HEK293 (cell line): Measurements from ENCODE around the gene DIP2C.

ENCODE experiments used
- CTCF ChIA-PET: fragments of 350-600 bp; formaldehyde crosslinking; extraction: SDS; loops from one replicate; lab custom pipeline; 2021; ENCODE audit warnings: antibody characterized with exemption; lab: Yijun Ruan, JAX
- POLR2A ChIA-PET: fragments of 300-600 bp; formaldehyde crosslinking; extraction: SDS; loops from one replicate; lab custom pipeline; 2020; ENCODE audit warnings: antibody characterized with exemption, inconsistent platforms; lab: Yijun Ruan, JAX
- H3K27ac ChIP-seq: fragments of 200-500 bp; sonication (Bioruptor generic); 2 replicates; pipeline ENCODE4 v1.5.1; 2014; ENCODE audit warnings: low read depth, low read length, control low read depth, inconsistent platforms; ENCODE audit errors: extremely low read depth
- H3K36me3 ChIP-seq, 2 experiments: fragments of 200-500 bp in 1 of 2; sonication (Bioruptor generic) in 1 of 2; 1 replicate in 1 of 2; 2 replicates in 1 of 2; pipeline ENCODE4 v1.5.1; 2014 to 2017; ENCODE audit warnings: inconsistent platforms in 2 of 2, low read length in 2 of 2; ENCODE audit not compliant: control insufficient read depth in 2 of 2, insufficient read depth in 1 of 2
- H3K4me1 ChIP-seq: fragments of 200-500 bp; sonication (Bioruptor generic); 2 replicates; pipeline ENCODE4 v1.5.1; 2014; ENCODE audit warnings: mild to moderate bottlenecking, low read length, inconsistent platforms; ENCODE audit not compliant: control insufficient read depth, insufficient read depth
- H3K4me3 ChIP-seq: 2 replicates; pipeline ENCODE4 v1.5.1; 2011; ENCODE audit warnings: low read depth, mild to moderate bottlenecking, control low read depth, low read length, moderate library complexity
- H3K9me3 ChIP-seq: fragments of 200-500 bp; sonication (Bioruptor generic); 2 replicates; pipeline ENCODE4 v1.5.1; 2014; ENCODE audit warnings: low read depth, low read length, inconsistent platforms; ENCODE audit not compliant: control insufficient read depth, insufficient read depth
- MYNN ChIP-seq: fragments of 450-650 bp; formaldehyde crosslinking; IDR thresholded peaks from 2 replicates; pipeline ENCODE4 v1.5.1; 2016; ENCODE audit warnings: missing biosample characterization, missing genetic modification characterization, borderline replicate concordance
- YY1 ChIP-seq: fragments of 450-650 bp; formaldehyde crosslinking; IDR thresholded peaks from 2 replicates; pipeline ENCODE4 v1.5.1; 2018; ENCODE audit warnings: missing biosample characterization, missing genetic modification characterization
- ZBTB7A ChIP-seq: fragments of 450-650 bp; formaldehyde crosslinking; IDR thresholded peaks from 2 replicates; pipeline ENCODE4 v1.5.1; 2016; ENCODE audit warnings: low read depth, missing biosample characterization, missing genetic modification characterization
- ZFHX2 ChIP-seq: fragments of 450-650 bp; formaldehyde crosslinking; conservative IDR thresholded peaks from 2 replicates; pipeline ENCODE4 v1.5.1; 2016; ENCODE audit warnings: missing biosample characterization, missing genetic modification characterization
- ZNF138 ChIP-seq: fragments of 450-650 bp; formaldehyde crosslinking; IDR thresholded peaks from 2 replicates; pipeline ENCODE4 v1.5.1; 2016; ENCODE audit warnings: missing biosample characterization, missing genetic modification characterization, borderline replicate concordance
- ZNF146 ChIP-seq: fragments of 450-650 bp; formaldehyde crosslinking; IDR thresholded peaks from 2 replicates; pipeline ENCODE4 v1.5.1; 2016; ENCODE audit warnings: missing biosample characterization, missing genetic modification characterization
- ZNF157 ChIP-seq: fragments of 450-650 bp; formaldehyde crosslinking; IDR thresholded peaks from 2 replicates; pipeline ENCODE4 v1.5.1; 2016; ENCODE audit warnings: missing biosample characterization, missing genetic modification characterization
- ZNF248 ChIP-seq: fragments of 450-650 bp; formaldehyde crosslinking; IDR thresholded peaks from 2 replicates; pipeline ENCODE4 v1.5.1; 2017; ENCODE audit warnings: missing biosample characterization, missing genetic modification characterization
- ZNF292 ChIP-seq: fragments of 450-650 bp; formaldehyde crosslinking; IDR thresholded peaks from 2 replicates; pipeline ENCODE4 v1.5.1; 2016; ENCODE audit warnings: low read depth, missing biosample characterization, missing genetic modification characterization, borderline replicate concordance
- ZNF311 ChIP-seq: fragments of 450-650 bp; formaldehyde crosslinking; IDR thresholded peaks from 2 replicates; pipeline ENCODE4 v1.5.1; 2017; ENCODE audit warnings: missing biosample characterization, missing genetic modification characterization, borderline replicate concordance
- ZNF426 ChIP-seq: fragments of 450-650 bp; formaldehyde crosslinking; IDR thresholded peaks from 2 replicates; pipeline ENCODE4 v1.5.1; 2017; ENCODE audit warnings: missing biosample characterization, missing genetic modification characterization, mild to moderate bottlenecking, inconsistent platforms, moderate library complexity
- ZNF558 ChIP-seq: fragments of 450-650 bp; formaldehyde crosslinking; IDR thresholded peaks from 2 replicates; pipeline ENCODE4 v1.5.1; 2016; ENCODE audit warnings: missing biosample characterization, missing genetic modification characterization
- ZNF571 ChIP-seq: fragments of 450-650 bp; formaldehyde crosslinking; IDR thresholded peaks from 2 replicates; pipeline ENCODE4 v1.5.0; 2017; ENCODE audit warnings: missing biosample characterization, missing genetic modification characterization
- ZNF585B ChIP-seq: fragments of 450-650 bp; formaldehyde crosslinking; IDR thresholded peaks from 2 replicates; pipeline ENCODE4 v1.5.1; 2016; ENCODE audit warnings: missing biosample characterization, missing genetic modification characterization
- ZNF677 ChIP-seq: fragments of 450-650 bp; IDR thresholded peaks from 2 replicates; pipeline ENCODE4 v1.5.0; 2018; ENCODE audit warnings: missing biosample characterization, mild to moderate bottlenecking, missing genetic modification characterization, moderate library complexity
- ZNF776 ChIP-seq: fragments of 450-650 bp; formaldehyde crosslinking; IDR thresholded peaks from 2 replicates; pipeline ENCODE4 v1.5.0; 2017; ENCODE audit warnings: missing biosample characterization, missing genetic modification characterization, borderline replicate concordance
- ZNF785 ChIP-seq: fragments of 450-650 bp; formaldehyde crosslinking; IDR thresholded peaks from 2 replicates; pipeline ENCODE4 v1.5.1; 2016; ENCODE audit warnings: missing biosample characterization, missing genetic modification characterization
- TF ChIP-seq, protein P1 (sequence below): fragments of 450-650 bp; formaldehyde crosslinking; IDR thresholded peaks from 2 replicates; pipeline ENCODE4 v1.5.1; 2016; ENCODE audit warnings: missing biosample characterization, missing genetic modification characterization, borderline replicate concordance
- TF ChIP-seq, protein P2 (sequence below): fragments of 450-650 bp; formaldehyde crosslinking; IDR thresholded peaks from 2 replicates; pipeline ENCODE4 v1.5.1; 2016; ENCODE audit warnings: missing biosample characterization, missing genetic modification characterization, borderline replicate concordance
- TF ChIP-seq, protein P3 (sequence below): fragments of 450-650 bp; formaldehyde crosslinking; IDR thresholded peaks from 2 replicates; pipeline ENCODE4 v1.5.1; 2016; ENCODE audit warnings: missing biosample characterization, missing genetic modification characterization
- TF ChIP-seq, protein P4 (sequence below): fragments of 450-650 bp; formaldehyde crosslinking; IDR thresholded peaks from 2 replicates; pipeline ENCODE4 v1.5.1; 2016; ENCODE audit warnings: missing biosample characterization, missing genetic modification characterization

Gene DIP2C

GRCh38 chr10:344582-345200, 344.8 kb downstream of the DIP2C start (continued):
- TF ChIP-seq, protein P1, sequence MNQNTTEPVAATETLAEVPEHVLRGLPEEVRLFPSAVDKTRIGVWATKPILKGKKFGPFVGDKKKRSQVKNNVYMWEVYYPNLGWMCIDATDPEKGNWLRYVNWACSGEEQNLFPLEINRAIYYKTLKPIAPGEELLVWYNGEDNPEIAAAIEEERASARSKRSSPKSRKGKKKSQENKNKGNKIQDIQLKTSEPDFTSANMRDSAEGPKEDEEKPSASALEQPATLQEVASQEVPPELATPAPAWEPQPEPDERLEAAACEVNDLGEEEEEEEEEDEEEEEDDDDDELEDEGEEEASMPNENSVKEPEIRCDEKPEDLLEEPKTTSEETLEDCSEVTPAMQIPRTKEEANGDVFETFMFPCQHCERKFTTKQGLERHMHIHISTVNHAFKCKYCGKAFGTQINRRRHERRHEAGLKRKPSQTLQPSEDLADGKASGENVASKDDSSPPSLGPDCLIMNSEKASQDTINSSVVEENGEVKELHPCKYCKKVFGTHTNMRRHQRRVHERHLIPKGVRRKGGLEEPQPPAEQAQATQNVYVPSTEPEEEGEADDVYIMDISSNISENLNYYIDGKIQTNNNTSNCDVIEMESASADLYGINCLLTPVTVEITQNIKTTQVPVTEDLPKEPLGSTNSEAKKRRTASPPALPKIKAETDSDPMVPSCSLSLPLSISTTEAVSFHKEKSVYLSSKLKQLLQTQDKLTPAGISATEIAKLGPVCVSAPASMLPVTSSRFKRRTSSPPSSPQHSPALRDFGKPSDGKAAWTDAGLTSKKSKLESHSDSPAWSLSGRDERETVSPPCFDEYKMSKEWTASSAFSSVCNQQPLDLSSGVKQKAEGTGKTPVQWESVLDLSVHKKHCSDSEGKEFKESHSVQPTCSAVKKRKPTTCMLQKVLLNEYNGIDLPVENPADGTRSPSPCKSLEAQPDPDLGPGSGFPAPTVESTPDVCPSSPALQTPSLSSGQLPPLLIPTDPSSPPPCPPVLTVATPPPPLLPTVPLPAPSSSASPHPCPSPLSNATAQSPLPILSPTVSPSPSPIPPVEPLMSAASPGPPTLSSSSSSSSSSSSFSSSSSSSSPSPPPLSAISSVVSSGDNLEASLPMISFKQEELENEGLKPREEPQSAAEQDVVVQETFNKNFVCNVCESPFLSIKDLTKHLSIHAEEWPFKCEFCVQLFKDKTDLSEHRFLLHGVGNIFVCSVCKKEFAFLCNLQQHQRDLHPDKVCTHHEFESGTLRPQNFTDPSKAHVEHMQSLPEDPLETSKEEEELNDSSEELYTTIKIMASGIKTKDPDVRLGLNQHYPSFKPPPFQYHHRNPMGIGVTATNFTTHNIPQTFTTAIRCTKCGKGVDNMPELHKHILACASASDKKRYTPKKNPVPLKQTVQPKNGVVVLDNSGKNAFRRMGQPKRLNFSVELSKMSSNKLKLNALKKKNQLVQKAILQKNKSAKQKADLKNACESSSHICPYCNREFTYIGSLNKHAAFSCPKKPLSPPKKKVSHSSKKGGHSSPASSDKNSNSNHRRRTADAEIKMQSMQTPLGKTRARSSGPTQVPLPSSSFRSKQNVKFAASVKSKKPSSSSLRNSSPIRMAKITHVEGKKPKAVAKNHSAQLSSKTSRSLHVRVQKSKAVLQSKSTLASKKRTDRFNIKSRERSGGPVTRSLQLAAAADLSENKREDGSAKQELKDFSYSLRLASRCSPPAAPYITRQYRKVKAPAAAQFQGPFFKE, result no peak
- TF ChIP-seq, protein P2, sequence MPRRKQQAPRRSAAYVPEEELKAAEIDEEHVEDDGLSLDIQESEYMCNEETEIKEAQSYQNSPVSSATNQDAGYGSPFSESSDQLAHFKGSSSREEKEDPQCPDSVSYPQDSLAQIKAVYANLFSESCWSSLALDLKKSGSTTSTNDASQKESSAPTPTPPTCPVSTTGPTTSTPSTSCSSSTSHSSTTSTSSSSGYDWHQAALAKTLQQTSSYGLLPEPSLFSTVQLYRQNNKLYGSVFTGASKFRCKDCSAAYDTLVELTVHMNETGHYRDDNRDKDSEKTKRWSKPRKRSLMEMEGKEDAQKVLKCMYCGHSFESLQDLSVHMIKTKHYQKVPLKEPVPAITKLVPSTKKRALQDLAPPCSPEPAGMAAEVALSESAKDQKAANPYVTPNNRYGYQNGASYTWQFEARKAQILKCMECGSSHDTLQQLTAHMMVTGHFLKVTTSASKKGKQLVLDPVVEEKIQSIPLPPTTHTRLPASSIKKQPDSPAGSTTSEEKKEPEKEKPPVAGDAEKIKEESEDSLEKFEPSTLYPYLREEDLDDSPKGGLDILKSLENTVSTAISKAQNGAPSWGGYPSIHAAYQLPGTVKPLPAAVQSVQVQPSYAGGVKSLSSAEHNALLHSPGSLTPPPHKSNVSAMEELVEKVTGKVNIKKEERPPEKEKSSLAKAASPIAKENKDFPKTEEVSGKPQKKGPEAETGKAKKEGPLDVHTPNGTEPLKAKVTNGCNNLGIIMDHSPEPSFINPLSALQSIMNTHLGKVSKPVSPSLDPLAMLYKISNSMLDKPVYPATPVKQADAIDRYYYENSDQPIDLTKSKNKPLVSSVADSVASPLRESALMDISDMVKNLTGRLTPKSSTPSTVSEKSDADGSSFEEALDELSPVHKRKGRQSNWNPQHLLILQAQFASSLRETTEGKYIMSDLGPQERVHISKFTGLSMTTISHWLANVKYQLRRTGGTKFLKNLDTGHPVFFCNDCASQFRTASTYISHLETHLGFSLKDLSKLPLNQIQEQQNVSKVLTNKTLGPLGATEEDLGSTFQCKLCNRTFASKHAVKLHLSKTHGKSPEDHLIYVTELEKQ, result no peak
- TF ChIP-seq ZFHX2 (no peak), YY1 (tag by site-specific recombination) (no peak), MYNN (tag by site-specific recombination) (no peak), ZNF571 (tag by site-specific recombination) (no peak), ZNF585B (no peak)

DNA sequence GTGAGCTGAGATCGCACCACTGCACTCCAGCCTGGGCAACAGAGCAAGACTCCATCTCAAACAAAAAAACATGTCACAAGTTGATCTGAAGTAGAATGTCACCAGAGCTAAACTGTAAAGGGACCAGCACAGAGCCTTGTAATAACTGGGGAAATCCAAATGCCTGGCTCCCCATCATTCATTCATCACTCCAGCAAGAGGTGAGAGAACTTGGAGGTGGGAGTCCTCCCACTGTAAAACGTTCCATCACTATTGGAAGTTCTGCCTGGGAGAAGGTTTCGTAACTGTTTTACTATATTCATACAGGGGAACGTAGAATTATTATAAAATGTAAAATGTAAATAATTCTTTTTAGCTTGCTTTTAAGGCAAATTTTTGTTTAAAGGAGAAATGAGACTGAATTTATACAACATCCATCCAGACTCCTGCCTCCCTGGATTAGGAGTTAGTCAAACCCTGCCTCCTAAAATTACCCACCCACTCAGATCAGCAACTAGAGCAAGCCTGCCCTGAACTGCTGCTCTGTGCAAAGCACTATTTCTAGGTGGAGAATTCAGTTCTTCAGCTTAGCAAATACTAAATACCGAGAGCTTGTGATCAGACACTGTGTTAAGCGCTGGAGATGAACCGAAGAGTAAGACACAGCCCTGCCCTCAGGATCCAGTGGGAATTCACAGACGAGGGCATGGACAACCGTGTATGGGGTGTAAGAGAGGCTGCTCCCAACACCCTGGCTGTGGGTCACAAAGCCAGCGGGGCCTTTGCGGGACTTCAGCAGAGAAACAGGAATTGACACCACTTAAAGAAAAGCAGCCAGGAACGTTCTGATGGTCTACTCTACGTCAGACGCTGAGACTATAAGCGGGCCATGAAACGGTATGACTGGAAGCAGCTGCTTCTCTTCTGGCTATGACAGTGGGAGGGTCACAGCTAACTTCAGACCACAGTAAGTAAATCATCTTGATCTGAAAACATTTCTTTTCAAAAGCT, 345.9 kb downstream of the DIP2C start:
- no peaks in the 10 kb centered on the region for H3K4me1 ChIP-seq
- ChIA-PET CTCF (interaction anchor here (0.7 to 1.2 kb wide), 2 partner anchors 14 to 89 kb away, joined by 3 to 4 read pairs; no protein-coding TSS in a partner anchor), POLR2A (interaction anchor here (0.6 kb wide), 1 partner anchor 10 kb away, joined by 3 read pairs; no protein-coding TSS in a partner anchor)
- H3K36me3 ChIP-seq, result peaks cover 0 to 42% of the 10 kb centered on the region in 2 experiments; a peak in 2 of 3 replicates
- H3K4me3 ChIP-seq, result no peak overlapping the region
- H3K9me3 ChIP-seq, result no peaks in the 10 kb centered on the region
- no peak overlapping the region for H3K27ac ChIP-seq
- TF ChIP-seq ZNF785 (tag by site-specific recombination) (no peak), ZNF292 (no peak), ZNF157 (tag by site-specific recombination) (no peak), ZBTB7A (tag by site-specific recombination) (no peak), ZNF558 (tag by site-specific recombination) (no peak), ZNF248 (no peak), ZNF311 (tag by site-specific recombination) (no peak), ZNF426 (no peak), ZNF138 (tag by site-specific recombination) (no peak), ZNF677 (tag by site-specific recombination) (no peak), ZNF146 (tag by site-specific recombination) (no peak), ZNF776 (tag by site-specific recombination) (no peak)
- TF ChIP-seq, protein P3, sequence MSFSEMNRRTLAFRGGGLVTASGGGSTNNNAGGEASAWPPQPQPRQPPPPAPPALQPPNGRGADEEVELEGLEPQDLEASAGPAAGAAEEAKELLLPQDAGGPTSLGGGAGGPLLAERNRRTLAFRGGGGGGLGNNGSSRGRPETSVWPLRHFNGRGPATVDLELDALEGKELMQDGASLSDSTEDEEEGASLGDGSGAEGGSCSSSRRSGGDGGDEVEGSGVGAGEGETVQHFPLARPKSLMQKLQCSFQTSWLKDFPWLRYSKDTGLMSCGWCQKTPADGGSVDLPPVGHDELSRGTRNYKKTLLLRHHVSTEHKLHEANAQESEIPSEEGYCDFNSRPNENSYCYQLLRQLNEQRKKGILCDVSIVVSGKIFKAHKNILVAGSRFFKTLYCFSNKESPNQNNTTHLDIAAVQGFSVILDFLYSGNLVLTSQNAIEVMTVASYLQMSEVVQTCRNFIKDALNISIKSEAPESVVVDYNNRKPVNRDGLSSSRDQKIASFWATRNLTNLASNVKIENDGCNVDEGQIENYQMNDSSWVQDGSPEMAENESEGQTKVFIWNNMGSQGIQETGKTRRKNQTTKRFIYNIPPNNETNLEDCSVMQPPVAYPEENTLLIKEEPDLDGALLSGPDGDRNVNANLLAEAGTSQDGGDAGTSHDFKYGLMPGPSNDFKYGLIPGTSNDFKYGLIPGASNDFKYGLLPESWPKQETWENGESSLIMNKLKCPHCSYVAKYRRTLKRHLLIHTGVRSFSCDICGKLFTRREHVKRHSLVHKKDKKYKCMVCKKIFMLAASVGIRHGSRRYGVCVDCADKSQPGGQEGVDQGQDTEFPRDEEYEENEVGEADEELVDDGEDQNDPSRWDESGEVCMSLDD (tag by site-specific recombination), result no peak
- TF ChIP-seq, protein P4, sequence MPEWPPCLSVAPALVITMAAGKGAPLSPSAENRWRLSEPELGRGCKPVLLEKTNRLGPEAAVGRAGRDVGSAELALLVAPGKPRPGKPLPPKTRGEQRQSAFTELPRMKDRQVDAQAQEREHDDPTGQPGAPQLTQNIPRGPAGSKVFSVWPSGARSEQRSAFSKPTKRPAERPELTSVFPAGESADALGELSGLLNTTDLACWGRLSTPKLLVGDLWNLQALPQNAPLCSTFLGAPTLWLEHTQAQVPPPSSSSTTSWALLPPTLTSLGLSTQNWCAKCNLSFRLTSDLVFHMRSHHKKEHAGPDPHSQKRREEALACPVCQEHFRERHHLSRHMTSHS (tag by site-specific recombination), result no peak
